GM19324 (cell line): ENCODE data around the gene GUCY1A2.

Source experiments
- ATAC-seq: cut with Tn5 transposase; IDR thresholded peaks from one replicate; pipeline ENCODE4 v1.9.1; 2021; ENCODE audit warnings: mild to moderate bottlenecking, moderate library complexity; ENCODE audit not compliant: unreplicated experiment, low FRiP score

The GUCY1A2 gene

DNA sequence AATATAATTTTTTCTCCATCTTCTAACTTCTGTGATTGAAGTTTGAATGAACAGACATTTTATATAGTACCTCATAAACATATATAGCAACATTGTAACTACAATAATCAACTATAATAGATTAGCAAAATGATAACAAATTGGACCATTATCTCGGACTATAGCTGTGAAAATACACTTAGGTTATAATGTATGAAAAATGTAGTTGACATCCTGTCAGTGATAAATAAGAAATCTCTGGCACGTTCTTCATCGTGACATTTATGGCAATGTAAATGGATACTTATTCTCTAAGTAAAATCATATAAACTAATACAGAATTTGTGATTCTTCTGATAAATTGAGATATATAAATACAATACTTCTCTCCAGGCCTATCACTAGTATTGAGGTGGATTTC is 333.3 kb downstream of the GUCY1A2 start:
- ATAC-seq = no peak

DNA sequence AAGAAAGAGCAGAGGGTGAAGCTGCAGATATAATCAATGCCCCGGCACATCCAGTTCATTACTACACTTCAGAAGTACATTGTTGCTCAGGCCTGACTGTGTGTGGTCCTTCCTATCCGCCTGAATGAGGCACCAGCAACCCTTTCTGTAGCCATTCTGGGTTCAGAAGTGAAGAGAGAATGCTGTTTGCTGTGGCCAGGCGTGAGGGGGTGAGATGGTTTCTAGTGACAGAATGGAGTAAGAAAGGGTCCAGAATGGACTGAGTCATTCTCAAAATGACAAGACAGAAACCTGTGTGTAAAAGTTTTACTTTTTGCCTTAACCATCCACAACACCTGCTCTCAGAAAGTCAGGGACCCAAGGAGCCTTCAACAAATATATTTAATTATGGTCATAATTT is 334.8 kb downstream of the GUCY1A2 start:
- ATAC-seq = no peak

DNA sequence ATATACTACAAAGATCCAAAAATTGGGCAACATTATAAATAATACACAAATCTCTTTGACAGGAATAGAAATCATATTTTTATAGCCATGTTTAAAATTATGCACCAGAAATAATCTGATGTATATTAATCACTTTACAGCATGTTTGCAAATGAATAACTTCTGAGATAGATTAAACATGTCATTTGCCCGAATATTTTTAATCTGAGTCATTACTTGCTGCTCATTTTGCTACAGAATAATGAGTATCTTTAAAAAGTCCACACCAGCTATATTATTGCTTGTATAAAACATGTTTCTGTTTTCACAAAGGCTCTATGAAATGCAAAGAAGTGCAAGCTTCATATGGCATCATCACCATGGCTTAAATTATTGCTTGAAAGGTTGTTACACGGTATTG is 336.8 kb downstream of the GUCY1A2 start:
- no peak for ATAC-seq

DNA sequence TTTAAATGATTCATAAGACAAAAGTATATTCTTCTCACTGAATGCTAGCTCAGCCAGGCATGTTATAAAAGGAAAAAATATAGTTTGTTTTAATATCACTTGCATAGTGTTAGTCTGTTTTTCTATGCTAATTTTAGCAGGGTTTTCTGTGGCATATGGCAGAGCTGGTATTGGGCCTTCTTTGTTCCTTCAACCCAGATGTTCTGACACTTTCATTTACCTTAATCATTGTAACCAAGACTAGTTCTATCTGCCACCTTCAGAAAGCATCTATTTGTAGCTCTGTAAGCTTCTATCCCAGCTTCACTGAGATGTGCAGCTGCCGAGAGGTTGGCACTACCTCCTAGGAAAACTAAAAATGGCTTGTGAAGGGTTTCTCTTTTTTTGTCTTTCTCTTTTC is 338.7 kb downstream of the GUCY1A2 start:
- ATAC-seq = no peak

DNA sequence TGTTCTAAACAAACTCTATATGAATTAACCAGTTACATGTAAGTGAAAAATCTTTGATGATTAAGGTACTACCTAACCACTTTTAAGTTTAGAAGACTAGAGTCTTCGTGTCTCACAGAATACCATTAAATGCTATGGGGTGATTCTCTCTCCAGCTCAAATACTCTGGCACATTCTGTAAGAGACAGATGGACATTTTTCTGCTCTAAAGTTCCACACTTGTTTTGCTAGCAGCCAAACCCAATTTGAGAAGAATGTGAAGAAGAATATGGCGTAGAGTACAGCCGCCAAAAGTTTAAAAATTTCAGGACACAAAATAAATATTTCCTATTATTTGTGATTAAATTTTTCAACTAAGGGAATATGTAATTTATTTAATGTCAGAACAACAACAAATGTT is 339.1 kb downstream of the GUCY1A2 start:
- no peak for ATAC-seq

DNA sequence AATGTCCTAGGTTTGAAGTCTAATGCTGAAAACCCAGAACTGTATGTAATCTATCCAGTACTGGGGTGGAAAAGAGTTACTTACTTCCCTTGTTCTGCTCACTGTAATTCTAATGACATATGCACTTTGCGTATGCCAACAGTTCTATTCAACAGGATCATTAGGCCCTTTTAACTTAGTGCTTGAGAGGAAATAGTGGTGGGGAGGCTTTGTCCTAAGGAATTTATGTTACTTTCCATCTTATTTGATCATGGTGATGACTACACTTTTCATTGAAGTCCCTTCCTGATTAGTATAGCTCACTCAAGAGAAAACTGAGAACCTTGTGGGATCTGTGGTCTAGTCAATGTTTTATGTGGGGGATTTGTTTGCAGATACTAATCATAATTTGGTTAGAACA is 348.2 kb downstream of the GUCY1A2 start:
- no peak for ATAC-seq

DNA sequence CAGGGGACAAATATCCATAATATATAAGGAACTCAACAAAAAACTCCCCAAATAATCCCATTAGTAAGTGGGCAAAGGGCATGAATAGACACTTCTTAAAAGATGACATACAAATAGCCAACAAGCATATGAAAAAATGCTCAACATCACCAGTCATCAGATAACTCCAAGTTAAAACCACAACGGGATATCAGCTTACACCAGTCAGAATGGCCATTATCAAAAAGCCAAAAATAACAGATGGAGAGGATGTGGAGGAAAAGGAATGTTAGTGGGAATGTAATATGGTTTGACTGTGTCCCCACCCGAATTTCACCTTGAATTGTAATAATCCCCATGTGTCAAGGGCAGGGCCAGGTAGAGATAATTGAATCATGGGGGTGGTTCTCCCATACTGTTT is 350.1 kb downstream of the GUCY1A2 start:
- ATAC-seq = no peak

DNA sequence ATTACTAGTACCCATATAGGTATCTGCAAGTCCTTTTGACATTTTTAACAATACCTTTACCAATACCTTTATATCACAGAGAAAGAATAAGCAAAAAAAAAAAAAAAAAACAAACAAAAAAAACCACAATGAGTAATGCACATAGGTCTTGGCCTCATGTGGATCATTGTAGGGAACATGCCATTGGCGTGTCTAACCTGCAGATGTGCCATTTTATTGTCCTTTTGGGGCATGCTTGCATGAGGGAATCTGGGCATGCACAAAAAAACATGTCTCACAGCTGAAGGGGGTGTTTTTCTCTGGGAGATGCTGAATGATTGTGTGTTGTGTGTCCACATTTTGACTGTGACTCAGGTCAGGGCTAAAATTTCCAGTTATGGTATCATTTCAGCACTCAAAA is 361.6 kb downstream of the GUCY1A2 start:
- ATAC-seq = no peak

DNA sequence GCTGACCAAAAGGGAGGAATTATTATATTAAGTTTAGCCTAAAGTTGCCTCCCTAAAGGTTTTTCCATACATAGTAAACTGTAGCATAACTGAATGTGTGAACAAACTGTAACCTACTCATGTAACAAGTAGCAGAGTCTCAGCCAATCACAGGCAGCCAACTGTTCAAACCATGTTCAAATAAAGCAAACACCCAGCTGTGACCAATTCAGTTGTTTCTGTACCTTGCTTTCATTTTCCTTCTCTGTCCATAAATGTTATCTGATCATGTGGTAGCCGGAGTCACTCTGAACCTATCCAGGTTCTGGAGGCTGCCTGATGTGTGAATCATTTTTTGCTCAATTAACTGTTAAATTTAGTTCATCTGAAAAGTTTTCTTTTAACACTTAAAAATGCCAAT is 373.5 kb downstream of the GUCY1A2 start:
- ATAC-seq = no peak

DNA sequence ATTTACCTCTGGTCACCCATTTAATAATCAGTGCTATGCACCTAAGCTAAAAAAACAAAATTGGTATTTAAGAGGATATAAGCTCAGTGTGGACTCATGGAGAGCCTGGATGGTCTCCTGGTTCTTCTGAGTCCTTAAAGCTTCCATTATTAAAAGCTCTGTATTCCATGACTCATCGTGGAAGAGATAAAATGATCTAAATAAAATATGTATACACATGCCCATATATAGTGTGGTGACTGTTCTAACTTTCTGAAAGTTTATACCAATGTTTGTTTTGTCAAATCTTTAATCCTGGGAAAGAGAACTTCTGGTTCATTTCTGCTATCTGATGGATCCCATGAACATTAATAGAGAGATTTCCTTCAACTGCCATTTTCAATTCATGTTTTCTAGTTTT is 375.9 kb downstream of the GUCY1A2 start:
- ATAC-seq = no peak

DNA sequence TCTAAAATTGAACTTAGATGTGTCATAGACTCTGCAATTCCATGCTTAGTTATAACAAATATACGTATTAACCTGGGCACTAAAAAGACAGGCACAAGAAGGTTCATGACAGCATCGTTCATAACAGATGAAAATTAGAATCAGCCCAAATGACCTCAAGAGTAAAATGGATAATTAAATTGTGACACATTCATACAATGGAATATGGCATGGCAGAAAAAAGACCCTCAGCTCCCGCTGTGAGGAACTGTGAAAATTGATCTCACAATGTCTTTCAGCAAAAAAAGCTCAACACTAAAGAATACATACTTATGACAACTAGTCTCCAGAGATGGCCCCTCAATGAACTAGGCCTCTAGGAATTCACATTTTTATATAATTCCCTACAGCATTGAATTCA is 386.0 kb downstream of the GUCY1A2 start:
- no peak for ATAC-seq

DNA sequence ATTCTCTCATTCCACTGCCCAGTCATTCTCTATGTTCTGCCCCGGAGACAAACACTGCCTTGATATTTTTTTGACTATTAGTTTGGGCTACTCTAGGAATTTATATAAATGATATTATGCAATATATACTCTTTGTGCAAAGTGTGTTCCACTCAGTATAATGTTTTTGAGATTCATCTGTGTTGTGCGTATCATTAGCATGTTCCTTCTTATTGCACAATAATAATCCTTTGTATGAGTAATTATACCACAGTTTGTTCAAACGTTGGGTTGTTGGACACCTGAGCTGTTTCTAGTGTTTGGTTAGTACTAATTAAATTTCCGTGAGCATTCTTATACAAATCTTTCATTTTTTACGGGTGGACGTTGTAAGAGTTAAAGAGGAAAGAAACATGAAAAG is 390.6 kb downstream of the GUCY1A2 start:
- no peak for ATAC-seq

DNA sequence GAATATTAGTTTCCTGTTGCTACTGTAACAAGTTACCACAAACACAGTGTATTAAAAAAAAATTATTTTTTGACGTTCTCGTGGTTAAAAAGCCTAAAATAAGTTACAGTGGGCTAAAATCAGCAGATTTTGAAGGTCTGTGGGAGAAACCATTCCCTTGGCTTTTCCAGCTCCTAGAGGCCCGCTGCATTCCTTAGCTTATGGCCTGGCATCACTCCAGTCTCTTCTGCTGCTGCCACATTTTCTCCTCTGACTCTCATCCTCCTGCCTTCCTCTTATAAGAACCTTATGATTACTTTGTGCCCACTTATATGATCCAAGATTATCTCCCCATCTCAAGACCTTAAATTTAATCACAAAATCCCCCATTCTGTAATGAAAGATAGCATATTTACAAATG is 392.7 kb downstream of the GUCY1A2 start:
- ATAC-seq = no peak

DNA sequence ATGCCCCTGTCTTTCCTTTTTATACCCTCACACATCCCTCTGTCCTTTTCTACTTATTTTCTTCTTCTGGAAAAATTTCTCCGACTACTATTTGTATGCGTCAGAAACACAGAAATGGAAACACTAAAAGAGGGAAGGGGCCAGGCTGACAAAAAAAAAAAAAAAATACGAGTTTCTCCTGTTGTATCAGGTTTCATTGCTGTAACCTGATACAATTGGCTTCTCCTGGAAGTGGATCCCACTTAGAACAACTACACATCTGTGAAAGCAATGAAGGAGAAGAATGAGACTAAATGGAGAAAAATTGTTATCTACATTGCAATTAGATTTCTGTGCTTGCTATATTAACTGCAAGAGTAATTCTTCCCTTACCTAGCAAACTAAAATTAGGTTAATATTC is 393.9 kb downstream of the GUCY1A2 start:
- ATAC-seq = no peak
